CMK (cell line): ENCODE data around the gene MIB1.

Source experiments
- DNase-seq: peaks from one replicate; pipeline ENCODE4 v3.0.0-alpha.2; 2010; ENCODE audit warnings: low read depth

Gene MIB1

GRCh38 chr18:21815101-21815500 is 74.5 kb downstream of the MIB1 start:
- DNase-seq: no peak

GRCh38 chr18:21820033-21820810 is 79.6 kb downstream of the MIB1 start:
- peak; percentile 8 for DNase-seq

GRCh38 chr18:21820811-21821143 is 80.2 kb downstream of the MIB1 start:
- DNase-seq: no peak

- DNase-seq: no peak
Measured at GRCh38 chr18:21823848-21824247, 83.3 kb downstream of the MIB1 start.

- no peak for DNase-seq
Measured at GRCh38 chr18:21826196-21826595, 85.6 kb downstream of the MIB1 start.

GRCh38 chr18:21826641-21827302 is 86.2 kb downstream of the MIB1 start:
- no peak for DNase-seq

- DNase-seq: no peak
Measured at GRCh38 chr18:21830532-21830931, 89.9 kb downstream of the MIB1 start.

- DNase-seq: no peak
Measured at GRCh38 chr18:21831413-21831831, 90.8 kb downstream of the MIB1 start.

- no peak for DNase-seq
Measured at GRCh38 chr18:21833604-21834298, 93.2 kb downstream of the MIB1 start.

- DNase-seq: no peak
Measured at GRCh38 chr18:21834299-21834660, 93.7 kb downstream of the MIB1 start.

- DNase-seq: no peak
Measured at GRCh38 chr18:21841570-21841969, 101.0 kb downstream of the MIB1 start.

- no peak for DNase-seq
Measured at GRCh38 chr18:21843341-21843740, 102.7 kb downstream of the MIB1 start.

- no peak for DNase-seq
Measured at GRCh38 chr18:21851327-21851961, 110.9 kb downstream of the MIB1 start.

- no peak for DNase-seq
Measured at GRCh38 chr18:21853016-21853415, 112.4 kb downstream of the MIB1 start.

GRCh38 chr18:21853775-21854552 is 113.4 kb downstream of the MIB1 start:
- DNase-seq: no peak

- DNase-seq: no peak
Measured at GRCh38 chr18:21855432-21855831, 114.8 kb downstream of the MIB1 start.

GRCh38 chr18:21857871-21858270 is 117.3 kb downstream of the MIB1 start:
- DNase-seq: no peak

GRCh38 chr18:21858544-21858943 is 118.0 kb downstream of the MIB1 start:
- DNase-seq: no peak

GRCh38 chr18:21864386-21864785 is 123.8 kb downstream of the MIB1 start:
- DNase-seq: no peak

- DNase-seq: no peak
Measured at GRCh38 chr18:21865043-21865442, 124.5 kb downstream of the MIB1 start.

GRCh38 chr18:21868770-21869169 is 128.2 kb downstream of the MIB1 start:
- no peak for DNase-seq

GRCh38 chr18:21889570-21889969 is 149.0 kb downstream of the MIB1 start:
- DNase-seq: no peak
